Activated CD8-positive, alpha-beta memory T cell treated with anti-CD3 and anti-CD28 coated beads for 48 hours (primary cell): Measurements from ENCODE around the gene TMEM258.

Source experiments
- DNase-seq, 3 experiments: peaks; one replicate each; pipeline ENCODE4 v3.0.0-alpha.2; 2020; ENCODE audit warnings: low read depth in 2 of 3, low spot score in 2 of 3

The TMEM258 gene

DNA sequence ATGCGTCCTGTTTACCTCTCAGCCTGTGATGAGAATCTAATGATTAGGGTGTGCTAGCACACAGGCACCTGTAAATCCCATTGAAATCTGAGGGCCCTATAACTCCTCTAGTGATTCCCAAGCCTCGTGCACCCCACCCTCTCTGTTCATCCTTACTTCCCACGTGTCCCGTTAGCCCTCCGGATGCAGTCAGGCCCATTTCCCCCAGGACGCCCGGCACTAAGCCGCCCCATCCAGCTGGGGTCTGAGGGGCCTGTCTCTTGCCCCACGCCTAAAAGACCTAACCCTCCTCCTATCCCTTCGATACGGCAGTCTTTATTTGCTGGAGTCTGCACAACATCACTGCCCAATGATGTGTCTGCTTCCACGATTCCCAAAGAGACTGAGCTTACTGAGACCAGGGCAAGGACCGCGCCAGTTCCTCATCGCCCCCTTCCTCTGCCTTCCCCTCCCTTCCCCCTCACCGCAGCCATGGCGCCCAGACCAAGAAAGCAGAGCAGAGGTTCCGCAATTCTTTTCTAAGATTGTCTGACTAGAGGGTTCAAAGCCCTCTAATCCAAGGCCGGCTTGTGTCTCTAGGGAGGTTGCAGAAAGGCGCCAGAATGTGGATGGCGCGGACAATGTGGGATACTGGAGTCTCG lies 34.7 kb upstream of the TMEM258 start:
- no peak for DNase-seq

DNA sequence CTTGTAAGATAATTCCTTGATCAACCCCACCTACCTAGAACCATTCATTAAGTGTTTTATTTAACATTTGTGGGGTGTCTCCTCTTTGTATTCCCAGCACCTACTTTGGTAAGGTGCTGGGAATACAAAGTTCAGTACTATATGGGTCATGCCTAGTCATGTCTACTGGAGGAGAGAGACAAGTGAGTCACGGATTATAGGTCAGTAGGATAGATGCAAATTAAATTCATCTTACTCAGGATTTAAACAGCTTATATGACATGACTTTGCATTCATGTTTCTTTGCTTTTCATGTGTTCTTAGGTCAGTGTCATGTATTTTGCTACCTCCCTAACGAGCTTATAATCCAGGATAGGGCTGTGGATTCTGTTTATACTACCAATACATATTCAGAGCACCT lies 27.8 kb upstream of the TMEM258 start:
- no peak for DNase-seq

DNA sequence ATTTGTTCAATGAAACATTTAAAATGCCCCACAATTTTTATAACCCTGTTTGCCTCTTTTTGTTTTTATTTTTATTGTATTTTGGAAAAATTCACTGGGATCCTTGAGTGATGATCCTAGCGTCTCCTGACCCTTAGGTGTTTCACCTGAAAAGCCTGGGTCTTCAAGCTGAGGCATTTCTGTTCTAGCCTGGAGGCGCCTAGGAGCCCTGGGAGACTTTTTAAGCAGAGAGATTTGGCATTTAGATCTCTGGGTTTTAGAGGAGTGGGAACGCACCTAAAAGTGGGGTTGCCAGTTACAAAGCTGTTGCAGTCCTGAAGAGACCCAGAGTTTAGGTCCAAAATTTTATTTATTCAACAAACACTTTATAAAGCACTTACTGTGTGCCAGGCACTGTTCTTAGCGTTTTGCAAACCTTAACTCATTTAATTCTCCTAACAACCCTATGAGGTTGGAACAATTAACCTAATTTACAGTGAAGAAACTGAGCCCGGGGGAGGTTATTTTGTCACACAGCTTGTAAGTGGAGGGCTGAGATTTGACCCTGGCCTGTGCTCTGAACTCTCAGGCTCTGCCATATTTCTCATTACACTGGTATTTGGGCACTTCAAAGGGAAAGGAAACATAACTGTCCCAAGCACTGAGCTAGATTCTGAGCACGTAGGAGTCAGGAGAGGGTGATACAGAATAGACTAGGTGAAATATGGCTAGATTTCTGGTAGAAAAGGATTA lies 25.2 kb upstream of the TMEM258 start:
- no peak for DNase-seq

DNA sequence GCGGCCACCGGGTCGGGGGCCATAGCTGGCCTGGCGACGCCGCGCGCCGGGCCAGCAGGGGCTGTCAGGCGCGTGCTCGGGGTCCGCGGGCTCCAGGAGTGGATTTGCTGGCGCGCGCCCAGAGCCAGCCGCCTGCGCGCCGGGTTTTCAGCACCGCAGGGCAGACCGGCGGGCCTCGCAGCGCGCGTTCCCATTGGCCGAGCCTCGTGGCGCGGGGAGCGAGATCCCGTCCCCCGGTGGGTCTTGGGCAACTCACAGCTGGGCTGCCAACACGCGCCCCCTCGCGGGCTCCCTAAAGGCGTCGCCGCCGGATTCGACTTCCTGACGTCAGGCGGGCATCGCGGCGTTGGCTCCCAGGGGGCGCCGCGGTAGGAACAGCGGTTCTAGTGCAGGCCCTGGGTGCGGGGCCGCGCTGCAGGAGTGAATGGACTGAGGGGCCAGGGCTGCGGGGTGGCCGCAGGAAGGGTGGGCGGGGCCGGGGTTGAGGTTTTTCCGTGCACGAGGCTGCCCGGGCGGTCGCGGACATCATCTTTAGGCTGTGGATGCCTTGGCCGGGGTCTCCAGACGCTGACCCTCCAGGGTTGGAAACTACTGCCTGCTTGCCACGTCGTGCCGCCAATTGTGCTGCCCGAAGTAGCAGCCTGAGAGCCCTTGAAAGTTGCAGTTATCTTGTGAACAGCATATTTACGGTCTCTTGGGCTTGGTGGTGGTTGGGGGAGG lies 24.5 kb upstream of the TMEM258 start, which contains the start of gene FADS1:
FADS1 (minus strand) TSS at position 268 of the 720 bp plus-strand sequence; CDS start at position 194, 74 bp downstream.
- peak; percentile 56 to 66 (median 64) for DNase-seq

DNA sequence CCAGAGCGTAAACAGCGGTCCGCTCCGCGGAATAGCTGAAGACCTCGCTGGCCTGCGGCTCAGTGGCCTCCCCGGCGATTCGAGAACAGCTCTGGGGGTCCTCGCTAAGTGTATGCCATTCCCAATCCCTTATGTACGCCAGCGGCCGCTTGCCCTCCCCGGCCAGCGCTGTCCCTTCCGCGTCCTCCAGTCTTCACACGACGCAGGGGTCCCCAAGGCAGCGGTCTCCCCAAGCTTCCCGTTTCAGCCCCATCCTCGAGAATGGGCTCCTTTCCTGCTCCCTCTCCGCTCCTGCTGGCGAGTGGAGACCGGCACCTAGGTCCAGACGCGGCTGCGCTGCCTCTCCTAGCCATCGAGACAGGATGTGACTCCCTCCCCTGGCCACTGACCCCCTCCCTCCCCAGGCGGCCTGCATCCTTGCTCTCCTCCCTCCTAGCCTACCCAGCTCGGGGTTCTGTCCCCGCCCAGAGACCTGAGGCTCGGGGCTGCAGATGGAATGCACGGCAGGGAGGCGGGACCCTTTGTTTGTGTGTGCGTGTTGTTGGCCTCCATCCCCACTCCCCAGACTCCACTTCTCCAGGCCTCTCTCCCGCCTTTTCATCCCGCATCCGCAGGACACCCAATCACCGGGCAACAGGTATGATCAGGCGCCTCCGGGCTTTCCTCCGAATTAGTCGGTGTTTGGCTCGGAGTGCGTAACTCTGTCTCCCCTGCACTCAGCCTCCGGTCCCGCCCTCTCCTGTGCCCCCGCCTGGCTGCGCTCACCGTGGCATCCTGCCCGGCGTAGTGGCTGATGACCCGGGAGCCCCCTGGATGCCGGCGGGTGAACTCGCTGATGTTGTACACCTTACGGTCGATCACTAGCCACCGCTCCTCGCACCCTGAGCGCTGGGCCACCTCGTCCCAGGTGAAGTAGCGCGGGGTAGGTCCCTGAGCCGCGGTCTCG lies 23.7 kb upstream of the TMEM258 start:
- DNase-seq = peak in 2 of 3 experiments; percentile 37 to 42

DNA sequence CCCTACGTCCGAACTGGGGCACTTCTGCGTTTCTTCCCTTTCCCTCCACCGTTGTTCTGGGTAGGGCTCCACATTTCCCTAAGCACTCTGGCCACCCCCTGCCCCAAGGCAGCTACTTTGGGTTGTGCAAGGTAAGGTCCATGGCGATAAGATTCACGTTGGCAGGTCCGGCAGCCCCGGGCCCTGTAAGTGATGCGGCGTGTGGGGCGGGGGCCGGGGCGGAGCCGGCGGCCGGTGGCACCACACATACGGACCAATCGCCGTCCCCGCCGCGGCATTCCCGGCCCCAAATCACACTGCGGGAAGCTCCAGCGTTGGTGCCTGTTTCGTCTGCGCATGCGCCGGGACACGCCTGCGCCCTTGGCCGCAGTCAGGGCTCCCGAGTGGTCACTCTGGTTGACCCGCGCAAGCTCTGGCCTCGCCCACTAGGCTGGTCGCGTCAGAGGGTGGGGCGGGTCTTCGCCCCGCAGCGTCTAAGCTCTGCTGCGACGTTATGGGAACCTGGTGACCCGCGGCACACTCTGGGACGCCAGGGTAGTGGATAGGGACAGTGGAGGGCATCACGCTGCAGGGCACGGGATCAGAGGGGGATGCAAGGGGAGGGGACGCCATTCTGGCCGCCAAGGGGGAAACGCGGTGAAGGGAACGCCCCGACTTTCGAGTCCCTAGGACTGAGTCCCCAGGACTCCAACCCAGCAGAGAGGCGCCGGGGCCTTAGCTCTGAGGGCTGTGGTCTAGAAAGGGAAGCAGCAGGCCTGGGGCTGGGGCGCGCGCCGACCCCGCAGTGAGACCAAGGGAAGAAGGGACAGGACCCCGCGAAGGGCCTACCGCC lies 22.8 kb upstream of the TMEM258 start:
- peak in 2 of 3 experiments; percentile 32 for DNase-seq

DNA sequence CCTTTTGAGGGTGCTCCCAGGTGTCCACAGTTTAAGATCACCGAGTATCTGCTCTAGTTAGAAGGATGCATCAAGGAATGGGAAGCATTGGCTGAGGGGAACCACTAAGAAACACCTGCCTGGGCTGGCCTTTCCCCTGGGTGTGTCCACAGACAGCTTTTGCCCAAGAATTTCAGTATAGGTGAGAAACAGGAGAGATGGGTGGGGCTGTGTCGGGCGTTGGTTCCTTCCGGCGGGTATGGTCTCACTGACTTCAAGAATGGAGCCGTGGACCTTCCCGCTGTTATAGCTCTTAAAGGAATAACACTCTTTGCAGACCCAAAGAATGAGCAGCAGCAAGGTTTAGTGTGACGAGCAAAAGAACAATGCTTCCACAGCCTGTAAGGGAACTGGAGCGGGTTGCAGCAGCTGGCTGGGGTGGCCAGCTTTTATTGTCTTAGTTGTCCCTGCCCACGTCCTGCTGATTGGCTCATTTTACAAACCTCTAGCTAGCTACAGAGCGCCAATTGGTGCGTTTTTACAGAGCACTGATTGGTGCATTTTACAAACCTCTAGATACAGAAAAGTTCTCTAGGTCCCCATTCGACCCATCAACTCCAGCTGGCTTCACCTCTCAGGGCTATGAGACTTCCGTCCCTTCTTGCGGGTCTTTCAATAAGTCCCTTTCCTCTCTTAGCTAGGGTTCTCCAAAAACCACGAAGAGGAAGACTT lies 22.0 kb upstream of the TMEM258 start:
- DNase-seq = no peak

DNA sequence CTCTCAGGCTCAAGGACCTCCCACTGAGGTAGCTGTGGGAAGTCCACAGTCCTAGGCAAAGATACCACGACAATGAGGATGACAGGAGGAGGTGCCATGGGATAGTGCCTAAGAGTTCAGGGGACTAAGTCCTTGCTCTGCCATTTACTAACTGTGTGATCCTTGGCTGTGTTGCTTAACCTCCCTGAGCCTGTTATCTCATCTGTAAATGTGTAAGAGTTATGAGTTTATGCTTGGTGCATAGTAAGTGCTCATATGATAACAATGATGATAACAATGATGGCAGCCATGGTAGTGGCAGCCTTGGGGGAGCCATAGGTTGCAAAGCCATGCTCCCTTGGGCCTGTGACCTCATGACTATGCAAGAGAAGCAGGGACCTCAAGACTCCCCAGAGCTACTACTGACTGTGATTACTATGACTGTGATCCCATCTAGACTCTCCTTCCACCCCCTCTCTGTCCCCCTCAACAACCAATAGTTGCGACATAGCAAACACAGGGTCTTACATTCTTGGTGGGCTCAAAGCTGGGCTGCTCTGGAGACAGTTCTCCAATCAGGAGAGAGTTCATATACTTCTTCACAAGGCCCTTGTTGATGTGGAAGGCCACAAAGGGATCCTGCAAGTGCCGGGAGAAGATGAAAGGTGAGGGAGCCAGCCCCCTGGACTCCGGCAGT lies 20.5 kb upstream of the TMEM258 start:
- no peak for DNase-seq

DNA sequence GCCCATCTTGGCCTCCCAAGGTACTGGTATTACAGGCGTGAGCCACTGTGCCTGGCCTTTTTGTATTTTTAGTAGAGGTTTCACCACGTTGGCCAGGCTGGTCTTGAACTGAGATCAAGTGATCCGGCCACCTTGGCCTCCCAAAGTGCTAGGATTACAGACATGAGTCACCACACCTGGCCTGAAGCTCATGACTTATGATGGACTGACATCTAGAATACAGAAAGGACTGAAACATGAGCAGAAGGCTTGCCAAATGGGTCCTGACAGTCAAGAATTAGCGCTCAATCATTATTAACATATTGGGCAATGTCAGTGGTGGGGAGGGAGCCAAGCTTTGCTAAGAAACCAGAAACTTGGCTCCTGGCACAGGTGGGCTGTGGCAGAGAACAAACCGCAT lies 19.4 kb upstream of the TMEM258 start:
- DNase-seq = no peak

DNA sequence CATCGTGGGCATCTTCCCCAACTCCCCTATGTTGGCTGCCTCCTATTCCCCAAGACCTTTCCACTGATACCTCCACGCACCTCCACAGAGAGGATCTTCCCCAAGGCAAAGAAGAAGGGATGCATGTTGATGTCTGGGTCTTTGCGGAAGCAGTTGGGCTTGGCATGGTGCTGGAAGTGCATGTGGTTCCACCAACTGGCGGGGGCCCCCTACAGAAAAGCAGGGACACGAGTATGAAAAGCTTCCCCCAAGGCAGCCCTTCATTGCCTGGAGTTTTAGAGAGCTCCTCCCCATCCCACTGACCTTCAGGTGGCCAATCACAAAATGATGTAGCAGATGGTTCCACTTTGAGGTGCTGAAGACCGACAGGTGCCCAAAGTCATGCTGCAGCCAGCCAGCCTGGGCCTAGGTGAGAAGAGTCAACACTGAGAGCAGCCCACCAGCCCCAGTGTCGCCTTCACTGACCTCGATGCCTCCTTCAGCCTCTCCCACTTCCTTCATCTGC lies 18.3 kb upstream of the TMEM258 start:
- no peak for DNase-seq

DNA sequence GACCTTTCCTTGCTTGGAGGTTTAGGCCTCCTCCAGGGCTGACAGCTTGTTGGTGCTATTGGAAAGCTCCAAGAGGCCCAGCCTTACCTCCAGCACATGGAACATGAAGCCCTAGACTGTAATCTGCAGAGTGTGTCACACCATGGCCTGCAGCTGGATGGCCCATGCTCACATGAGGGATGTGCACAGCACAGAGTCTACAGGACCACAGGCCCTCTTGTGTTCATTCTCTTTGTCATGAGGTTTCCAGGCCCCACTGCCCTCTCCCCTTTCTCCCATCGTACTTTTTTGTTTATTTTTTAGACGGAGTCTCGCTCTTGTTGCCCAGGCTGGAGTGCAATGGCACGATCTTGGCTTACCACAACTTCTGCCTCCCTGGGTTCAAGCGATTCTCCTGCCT lies 14.4 kb upstream of the TMEM258 start:
- DNase-seq = no peak

DNA sequence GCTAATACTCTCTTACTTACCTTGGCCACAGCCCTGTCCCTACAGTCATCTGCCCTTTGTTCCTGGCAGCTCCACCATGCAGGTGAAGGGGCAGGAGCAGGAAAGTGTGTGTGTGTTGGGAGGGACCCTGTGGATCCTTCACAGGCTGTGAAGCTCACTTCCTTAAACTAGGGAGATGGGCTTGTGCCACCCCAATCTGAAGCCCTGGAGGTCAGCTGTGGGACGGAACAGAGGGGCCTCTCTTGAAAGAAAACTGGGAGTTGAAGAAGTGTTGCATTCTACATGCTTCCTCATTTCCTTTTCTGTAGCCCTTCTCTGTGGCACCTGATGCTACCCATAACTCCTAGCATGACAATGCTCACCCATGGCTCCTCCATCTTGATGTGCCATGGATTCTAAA lies 12.7 kb upstream of the TMEM258 start:
- DNase-seq = no peak

DNA sequence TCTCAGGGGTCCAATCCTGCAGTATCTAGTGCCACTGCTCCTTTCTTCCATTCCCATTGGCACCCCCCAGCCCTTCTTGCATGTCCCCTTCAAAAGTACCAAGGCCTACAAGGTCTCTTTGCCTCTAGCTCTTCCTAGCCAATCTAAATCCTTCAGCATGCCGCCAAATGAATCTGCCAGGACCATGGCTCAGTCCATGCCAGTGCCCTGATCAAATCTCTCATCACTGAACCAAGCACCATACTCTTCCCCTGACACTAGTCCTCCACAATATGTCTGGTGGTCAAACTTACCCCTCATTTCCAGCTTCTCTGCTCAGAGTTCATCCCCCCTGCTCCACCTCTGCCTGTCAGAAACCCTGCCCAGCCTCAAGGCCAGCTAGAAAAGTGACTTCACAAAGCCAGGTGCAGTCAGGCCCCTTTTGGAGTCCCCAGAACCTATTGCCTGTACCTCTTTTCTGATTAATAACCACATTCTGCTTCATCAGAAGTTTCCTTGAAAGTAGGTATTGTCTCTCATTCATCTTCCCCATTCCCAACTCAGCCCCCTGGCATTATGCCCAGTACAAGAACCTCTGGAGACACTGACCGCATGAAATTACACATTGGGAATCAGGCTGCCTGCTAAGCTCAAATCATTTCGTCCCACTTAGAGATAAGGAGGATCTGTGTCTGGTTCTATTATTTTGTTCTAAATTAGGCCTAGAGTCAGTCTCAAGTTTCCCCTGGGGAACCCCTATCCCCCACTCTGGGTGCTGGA lies 11.7 kb upstream of the TMEM258 start:
- DNase-seq = no peak

DNA sequence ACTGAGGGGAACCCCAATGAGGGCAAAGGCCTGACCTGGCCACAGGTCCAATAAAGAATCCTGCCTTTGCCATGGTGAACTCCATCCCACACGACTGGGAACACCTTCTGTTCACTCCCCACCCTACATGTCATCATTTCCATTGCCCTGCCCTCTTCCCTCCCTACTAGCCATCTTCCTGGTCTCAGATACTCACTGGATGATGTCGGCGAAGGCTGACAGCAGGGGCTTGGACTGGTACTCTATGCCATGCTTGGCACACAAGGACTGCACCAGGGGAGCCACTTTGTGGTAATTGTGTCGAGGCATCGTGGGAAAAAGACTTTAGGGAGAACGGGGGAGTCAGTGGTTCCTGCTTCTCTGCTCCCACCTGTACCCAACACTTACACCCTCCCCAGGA lies 10.2 kb upstream of the TMEM258 start:
- DNase-seq = no peak

DNA sequence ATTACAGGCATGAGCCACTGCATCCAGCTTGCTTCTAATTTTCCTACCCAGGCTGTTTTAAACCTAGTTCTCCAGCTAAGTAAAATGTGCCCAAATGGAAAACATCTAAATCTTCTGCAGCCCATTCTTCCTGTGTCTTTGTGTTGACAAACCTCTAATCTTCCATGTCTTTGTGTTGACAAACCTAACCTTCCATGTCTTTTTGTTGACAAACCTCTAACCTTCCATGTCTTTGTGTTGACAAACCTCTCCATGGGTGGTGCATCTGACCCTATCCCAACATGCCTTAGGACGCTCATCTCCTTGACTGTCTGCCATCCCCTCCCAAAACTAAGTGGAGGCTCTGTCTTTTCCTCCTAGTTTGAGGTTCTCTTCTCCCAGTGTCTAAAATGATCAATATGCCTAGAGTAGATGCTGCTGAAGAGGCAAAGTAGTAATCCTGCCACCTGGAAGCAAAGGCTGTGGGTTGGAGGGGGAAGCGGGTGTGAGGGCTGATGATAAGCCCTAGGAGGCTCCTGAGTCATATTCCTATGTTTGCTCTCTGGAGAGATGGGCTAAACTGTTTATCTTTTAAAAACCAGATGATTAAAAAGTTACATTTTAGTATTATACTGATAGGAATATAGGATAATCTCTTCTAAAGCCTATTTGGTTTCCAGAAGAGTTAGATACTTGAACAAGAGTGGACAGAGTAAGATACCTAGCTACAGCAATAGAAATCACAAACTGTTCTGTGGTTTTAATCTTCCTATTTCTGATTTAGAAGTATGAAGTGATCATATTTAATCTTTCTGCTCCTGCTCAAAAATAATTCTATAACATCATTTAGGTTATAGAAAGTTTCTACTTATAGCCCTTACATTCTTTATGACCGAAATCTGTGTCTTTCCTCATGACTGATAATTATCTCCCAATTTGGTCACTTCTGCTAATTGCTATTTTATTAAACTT lies 8.2 kb upstream of the TMEM258 start:
- DNase-seq = no peak

DNA sequence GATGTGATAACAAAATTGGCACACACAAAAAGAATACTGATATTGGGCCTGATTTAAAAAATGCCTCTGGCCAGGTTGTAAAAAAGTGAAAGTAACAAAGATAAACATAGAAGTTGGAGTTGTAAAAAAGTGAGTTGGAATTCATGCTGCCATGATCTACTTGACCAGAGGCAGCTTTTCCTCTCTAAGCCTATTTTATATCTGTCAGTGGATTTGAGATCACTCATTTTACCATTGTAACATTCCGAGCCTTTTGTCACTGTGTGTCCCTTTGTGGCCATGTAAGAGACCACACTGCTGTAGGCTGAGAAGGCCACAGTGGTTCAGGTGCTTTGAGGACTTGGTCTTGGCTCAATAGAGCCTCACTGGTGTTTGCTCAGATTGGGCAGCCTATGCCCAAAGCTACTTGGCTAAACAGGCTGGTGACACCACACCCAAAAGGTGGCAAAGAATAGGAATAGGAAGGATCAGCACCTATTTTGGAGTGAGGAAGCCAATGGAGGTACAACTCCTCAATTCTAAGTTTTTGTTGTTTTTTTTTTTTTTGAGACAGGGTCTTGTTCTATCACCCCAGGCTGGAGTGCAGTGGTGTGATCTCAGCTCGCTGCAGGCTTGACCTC lies 7.4 kb upstream of the TMEM258 start:
- DNase-seq = no peak
